Heart right ventricle (tissue), 16 donors: ENCODE measurements around the gene RAD50. TPM values are rescaled to one million over a fixed set of nuclear protein-coding genes. Genes with fewer than 3 reads are reported as not detected.

Experiments used
- ATAC-seq, 8 donors: fragments of 200-7000 bp; cut with Tn5 transposase; one replicate each; pipeline ENCODE4 v1.9.1; 2020; ENCODE audit warnings: mild to moderate bottlenecking in 8 of 8, moderate library complexity in 8 of 8, moderate number of reproducible peaks in 1 of 8
- DNase-seq, 2 donors: peaks; one replicate each; pipeline ENCODE4 v3.0.0-alpha.2; 2020
- H3K27ac ChIP-seq, 10 donors: fragments of 200-600 bp; sonication (generic) in 2 of 10; one replicate each; pipeline versions ENCODE4 v1.5.0 to v1.8.0; 2020 to 2022; ENCODE audit warnings: mild to moderate bottlenecking in 3 of 10
- H3K27me3 ChIP-seq, 7 donors: fragments of 200-600 bp; one replicate each; pipeline ENCODE4 v1.8.0; 2021 to 2022; ENCODE audit warnings: mild to moderate bottlenecking in 2 of 7
- H3K36me3 ChIP-seq, 9 donors: fragments of 200-600 bp; sonication (generic) in 1 of 9; one replicate each; pipeline versions ENCODE4 v1.5.0 to v1.8.0; 2020 to 2022; ENCODE audit warnings: mild to moderate bottlenecking in 2 of 9
- H3K4me1 ChIP-seq, 9 donors: fragments of 200-600 bp; sonication (generic) in 1 of 9; one replicate each; pipeline versions ENCODE4 v1.5.0 to v1.8.0; 2020 to 2022; ENCODE audit warnings: mild to moderate bottlenecking in 4 of 9
- H3K4me3 ChIP-seq, 10 donors: fragments of 200-600 bp; sonication (generic) in 2 of 10; one replicate each; pipeline versions ENCODE4 v1.5.0 to v1.8.0; 2020 to 2022; ENCODE audit warnings: mild to moderate bottlenecking in 7 of 10, moderate library complexity in 2 of 10
- H3K9me3 ChIP-seq, 11 donors: fragments of 200-600 bp in 10 of 11; sonication (generic) in 2 of 11; one replicate each; pipeline versions ENCODE4 v1.5.0 to v1.8.0; 2013 to 2022; ENCODE audit warnings: mild to moderate bottlenecking in 2 of 11, control low read depth in 1 of 11, moderate library complexity in 1 of 11
- WGBS, 2 donors: extraction: QIAGEN DNeasy Blood & Tissue Kit; methylation state at CpG; one replicate each; pipeline ENCODE4 v1.1.7; 2013; ENCODE audit warnings: inconsistent platforms in 1 of 2; 5-methylcytosine and 5-hydroxymethylcytosine counted together
- intact Hi-C, 10 donors: fragments of 100-400 bp; cut with DNase I; formaldehyde crosslinking; loops; one replicate each; pipeline versions ENCODE4 v1.11.1 to v1.14.2; 2022
- polyA plus RNA-seq, 2 donors: library from polyadenylated mRNA; stranded (reverse); fragments of 200-250 nt; gene quantifications; one replicate each; pipeline ENCODE4 v1.2.3, GENCODE V29; 2013
- total RNA-seq, 10 donors: library from RNA; stranded (reverse); fragmentation: NEBNext Ultra II Directional in 3 of 10; extraction: Animal tissue kit (Norgen Biotek cat#: 25700) in 3 of 10; gene quantifications; one replicate each; pipeline versions ENCODE4 v1.2.1 to v1.2.4, GENCODE V29; 2021 to 2023
- TF ChIP-seq, protein P1 (sequence below), 9 donors: fragments of 200-600 bp; sonication (generic) in 2 of 9; IDR thresholded peaks; one replicate each; pipeline versions ENCODE4 v1.5.0 to v1.8.0; 2021 to 2022; ENCODE audit warnings: antibody characterized with exemption in 9 of 9, mild to moderate bottlenecking in 5 of 9, moderate library complexity in 1 of 9
- donor health status: Arrhythmogenic right ventricular cardiomyopathy.
- donor health status: ischemic (EF 13 %, LVEDD 7.1; RV severe dilation, severe dysfunction).
- donor health status: healthy with polysubstance abuse.
- donor health status: DM: no; HTN: yes; CAD: no.
- donor health status: DM: no; HTN: no; CAD: no.
- donor health status: ischemic (EF 25% LVEDD 6.9; RV normal size, moderate dysfunction).
- donor health status: ischemic (EF 25% LVEDD 5.7; RV mildly dilated, moderate dysfunction).
- donor health status: healthy.
- donor health status: DM: yes; HTN: yes; CAD: no.
- donor health status: Ischemic cardiomyopathy.
- donor health status: ischemic (EF 35%, LVEDD 5.7; RV mildly dilated, moderate dysfunction).
- donor health status: nonischemic (EF 11% LVEDD 7.7; RV severe dilation, severe dysfunction).
- donor health status: DM: yes; HTN: yes; CAD: no.
- donor health status: PGD.
- donor health status: ischemic (EF 29% LVEDD 5.4; RV normal size, mild dysfunction).
- donor health status: nonischemic (EF 23%, LVEDD 6.1; RV moderate dilation, normal function).

RAD50 gene
- total and polyA plus RNA-seq, 12 donors = 6.8 to 38.5 (median 31.8) TPM

DNA sequence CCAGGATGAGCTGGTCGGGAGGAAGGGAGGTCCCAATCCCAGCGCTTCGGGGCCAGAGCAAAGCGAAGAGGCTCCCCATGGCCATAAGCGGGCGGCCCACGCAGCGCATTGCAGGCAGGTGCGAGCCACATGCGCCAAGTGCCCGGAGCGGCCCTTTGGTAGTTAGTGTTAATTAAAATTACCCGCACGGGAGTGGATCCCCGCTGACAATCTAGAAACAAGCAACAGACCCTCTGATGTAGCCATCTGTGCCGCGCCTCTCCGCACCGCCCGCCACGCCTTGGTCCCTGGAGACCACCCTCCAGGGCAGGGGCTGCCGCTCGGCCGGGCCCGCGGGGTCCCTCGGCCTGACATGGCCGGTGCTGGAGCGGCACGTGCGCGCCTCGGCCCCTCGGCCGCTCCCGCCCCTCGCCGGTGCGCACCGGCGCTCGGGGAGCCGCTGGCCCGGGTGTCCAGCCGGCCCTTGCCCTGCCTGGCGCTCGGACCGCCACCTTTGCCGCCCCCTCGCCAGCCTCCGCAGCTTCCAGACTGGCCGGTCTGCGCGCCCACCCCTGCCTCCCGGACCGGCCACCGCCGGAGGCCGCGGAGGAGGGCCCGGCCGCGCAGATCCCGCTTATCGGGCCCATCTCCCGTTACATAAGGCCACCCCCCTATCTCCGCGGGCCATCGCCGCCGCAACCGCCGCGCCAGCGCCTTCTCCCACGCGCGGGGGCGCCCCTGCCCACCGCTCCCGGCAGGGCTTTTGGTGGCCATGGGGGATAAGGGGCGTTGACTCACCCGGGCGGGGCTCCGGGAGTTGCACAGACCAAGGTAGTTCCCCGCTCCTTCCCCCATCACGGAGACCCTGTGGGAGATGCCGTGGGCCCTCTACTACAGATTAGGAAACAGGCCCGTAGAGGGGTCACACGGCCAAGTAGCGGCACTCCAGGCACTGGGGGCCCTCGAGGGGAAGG is 99.3 kb downstream of the RAD50 start:
- H3K36me3 ChIP-seq = no peaks in the 10 kb centered on the region
- H3K4me1 ChIP-seq = peaks cover 0 to 12% (median 10%) of the 10 kb centered on the region in 9 donors
- peak overlapping the region; percentile 20 to 55 (median 44) for H3K4me3 ChIP-seq
- no peak for DNase-seq
- ATAC-seq = peak in 3 of 8 donors; percentile 37 to 47 (median 40)
- peaks cover 0 to 54% (median 39%) of the 10 kb centered on the region in 7 donors for H3K27me3 ChIP-seq
- WGBS, 2 donors = 3 to 4% methylated on average over 86 to 92 of the region's 92 CpGs
- H3K27ac ChIP-seq = no peak overlapping the region
- intact Hi-C loops = no loop called here
- TF ChIP-seq, protein P1, sequence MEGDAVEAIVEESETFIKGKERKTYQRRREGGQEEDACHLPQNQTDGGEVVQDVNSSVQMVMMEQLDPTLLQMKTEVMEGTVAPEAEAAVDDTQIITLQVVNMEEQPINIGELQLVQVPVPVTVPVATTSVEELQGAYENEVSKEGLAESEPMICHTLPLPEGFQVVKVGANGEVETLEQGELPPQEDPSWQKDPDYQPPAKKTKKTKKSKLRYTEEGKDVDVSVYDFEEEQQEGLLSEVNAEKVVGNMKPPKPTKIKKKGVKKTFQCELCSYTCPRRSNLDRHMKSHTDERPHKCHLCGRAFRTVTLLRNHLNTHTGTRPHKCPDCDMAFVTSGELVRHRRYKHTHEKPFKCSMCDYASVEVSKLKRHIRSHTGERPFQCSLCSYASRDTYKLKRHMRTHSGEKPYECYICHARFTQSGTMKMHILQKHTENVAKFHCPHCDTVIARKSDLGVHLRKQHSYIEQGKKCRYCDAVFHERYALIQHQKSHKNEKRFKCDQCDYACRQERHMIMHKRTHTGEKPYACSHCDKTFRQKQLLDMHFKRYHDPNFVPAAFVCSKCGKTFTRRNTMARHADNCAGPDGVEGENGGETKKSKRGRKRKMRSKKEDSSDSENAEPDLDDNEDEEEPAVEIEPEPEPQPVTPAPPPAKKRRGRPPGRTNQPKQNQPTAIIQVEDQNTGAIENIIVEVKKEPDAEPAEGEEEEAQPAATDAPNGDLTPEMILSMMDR (IDR thresholded peaks at IDR 0.05) = peak in 1 of 9 donors; percentile 7
- H3K9me3 ChIP-seq = no peaks in the 10 kb centered on the region

DNA sequence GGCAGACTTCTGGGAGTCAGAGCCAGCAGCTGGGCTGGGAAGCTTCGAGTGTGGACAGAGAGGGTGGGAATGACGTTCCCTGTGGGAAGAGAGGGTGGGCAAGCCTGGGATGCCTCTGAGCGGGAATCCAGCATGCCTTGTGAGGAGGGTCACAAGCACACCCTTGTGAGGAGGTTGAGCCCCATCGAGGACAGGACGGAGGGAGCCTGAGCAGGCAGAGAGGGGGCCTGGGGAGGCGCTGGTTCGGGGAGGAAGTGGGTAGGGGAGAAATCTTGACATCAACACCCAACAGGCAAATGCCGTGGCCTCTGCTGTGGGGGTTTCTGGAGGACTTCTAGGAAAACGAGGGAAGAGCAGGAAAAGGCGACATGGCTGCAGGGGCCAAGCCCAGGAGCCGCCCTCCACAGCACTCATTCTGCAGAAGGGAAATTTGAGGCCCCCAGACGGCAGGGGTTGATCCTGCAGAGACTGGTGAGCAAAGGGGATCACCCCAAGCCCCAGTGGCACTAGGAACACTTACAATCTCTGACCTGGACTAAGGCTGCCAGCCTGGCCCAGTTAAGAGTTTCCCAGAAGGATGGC is 100.1 kb downstream of the RAD50 start:
- Histone ChIP-seq H3K9me3 (no peaks in the 10 kb centered on the region), H3K27ac (no peak overlapping the region), H3K36me3 (no peaks in the 10 kb centered on the region), H3K27me3 (peaks cover 0 to 54% (median 39%) of the 10 kb centered on the region in 7 donors), H3K4me3 (peak overlapping the region in 7 of 10 donors; percentile 20 to 55 (median 47)), H3K4me1 (peaks cover 0 to 12% (median 10%) of the 10 kb centered on the region in 9 donors)
- TF ChIP-seq, protein P1 (IDR thresholded peaks at IDR 0.05) = no peak
- DNase-seq (no peak), ATAC-seq (peak in 1 of 8 donors; percentile 13)
- intact Hi-C loops = no loop called here
- WGBS, 2 donors = 68 to 69% methylated on average over 12 of the region's 12 CpGs

DNA sequence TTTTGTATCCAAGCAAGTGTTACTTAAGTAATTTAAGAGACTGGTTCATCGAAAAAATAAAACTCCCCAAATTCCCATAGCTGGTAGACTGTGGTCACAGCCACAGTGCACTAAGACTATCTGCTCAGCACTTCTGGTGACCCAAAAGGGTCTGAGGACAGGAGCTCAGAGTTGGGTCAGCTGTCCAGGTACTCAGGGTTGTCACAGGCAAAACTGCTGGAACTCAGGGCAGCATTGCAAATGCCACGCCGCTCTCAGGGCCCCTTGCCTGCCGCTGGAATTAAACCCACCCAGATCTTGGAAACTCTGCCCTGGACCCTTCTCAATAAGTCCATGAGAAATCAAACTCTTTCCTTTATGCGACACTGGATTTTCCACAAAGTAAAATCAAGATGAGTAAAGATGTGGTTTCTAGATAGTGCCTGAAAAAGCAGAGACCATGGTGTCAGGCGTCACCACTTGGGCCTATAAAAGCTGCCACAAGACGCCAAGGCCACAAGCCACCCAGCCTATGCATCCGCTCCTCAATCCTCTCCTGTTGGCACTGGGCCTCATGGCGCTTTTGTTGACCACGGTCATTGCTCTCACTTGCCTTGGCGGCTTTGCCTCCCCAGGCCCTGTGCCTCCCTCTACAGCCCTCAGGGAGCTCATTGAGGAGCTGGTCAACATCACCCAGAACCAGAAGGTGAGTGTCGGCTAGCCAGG is 101.1 kb downstream of the RAD50 start, which contains the start of gene IL13:
Gene IL13 (plus strand): TSS at position 498 of the 705 bp plus-strand sequence. CDS start 14 bp downstream, at position 512.
- Histone ChIP-seq H3K27ac (no peak within 1 kb of the TSS), H3K27me3 (peaks cover 0 to 49% (median 39%) of the 10 kb centered on the region in 7 donors), H3K4me3 (no peak within 1 kb of the TSS), H3K4me1 (peaks cover 0 to 12% (median 10%) of the 10 kb centered on the region in 9 donors), H3K36me3 (no peaks in the 10 kb centered on the region), H3K9me3 (no peaks in the 10 kb centered on the region)
- intact Hi-C loops = no loop called here
- ATAC-seq (no peak), DNase-seq (no peak)
- TF ChIP-seq, protein P1 (IDR thresholded peaks at IDR 0.05) = no peak
- WGBS, 2 donors = 97% methylated on average over 12 of the region's 12 CpGs
